T-cell (primary cell): ENCODE results near the gene PLA2R1. TPM values are rescaled to one million over a fixed set of nuclear protein-coding genes. Genes with fewer than 3 reads are reported as not detected.

Experiments
- ATAC-seq, 4 experiments: fragments of 200-7000 bp in 3 of 4; fragments of 150-1000 bp in 1 of 4; cut with Tn5 transposase; replicated peaks in 1 of 4; 1 replicate in 3 of 4; 2 replicates in 1 of 4; pipeline ENCODE4 v1.10.0; 2021; ENCODE audit warnings: moderate library complexity in 3 of 4, mild to moderate bottlenecking in 2 of 4, moderate number of reproducible peaks in 1 of 4
- CTCF ChIA-PET, 2 donors: fragments of 300-600 bp; sonication (Branson Sonifier 250); formaldehyde crosslinking; loops; one replicate each; lab custom pipeline; 2022; ENCODE audit warnings: antibody characterized with exemption in 2 of 2; lab: Charles Lee
- POLR2A ChIA-PET, 2 donors: fragments of 300-600 bp; sonication (Branson Sonifier 250); formaldehyde crosslinking; loops; one replicate each; lab custom pipeline; 2022; ENCODE audit warnings: antibody characterized with exemption in 2 of 2; lab: Charles Lee
- DNase-seq, 35 experiments: peaks; one replicate each; pipeline versions ENCODE4 v3.0.0 to v3.0.0-alpha.2; 2013 to 2023
- H3K27ac ChIP-seq: one replicate; pipeline ENCODE4 v1.5.1; 2013; ENCODE audit warnings: low read length
- H3K27me3 ChIP-seq, 2 experiments: replicated peaks in 1 of 2; 1 replicate in 1 of 2; 2 replicates in 1 of 2; pipeline versions ENCODE4 v1.6.1 to v1.7.0; 2013; ENCODE audit warnings: low read length in 1 of 2, mixed read lengths in 1 of 2; ENCODE audit not compliant: control insufficient read depth in 2 of 2, insufficient read depth in 2 of 2; ENCODE audit errors: extremely low read depth in 1 of 2
- H3K36me3 ChIP-seq, 2 donors: 1 replicate in 1 of 2; 2 replicates in 1 of 2; pipeline versions ENCODE4 v1.6.1 to v1.7.0; 2013; ENCODE audit warnings: low read length in 1 of 2; ENCODE audit not compliant: control insufficient read depth in 2 of 2, insufficient read depth in 1 of 2; ENCODE audit errors: extremely low read depth in 1 of 2
- H3K4me1 ChIP-seq, 2 experiments: 1 replicate in 1 of 2; 2 replicates in 1 of 2; pipeline versions ENCODE4 v1.6.1 to v1.7.0; 2013; ENCODE audit warnings: low read length in 2 of 2, mixed read lengths in 1 of 2; ENCODE audit not compliant: insufficient read depth in 2 of 2, control insufficient read depth in 1 of 2; ENCODE audit errors: extremely low read depth in 1 of 2
- H3K4me3 ChIP-seq, 2 donors: 1 replicate in 1 of 2; 2 replicates in 1 of 2; pipeline versions ENCODE4 v1.5.1 to v1.7.0; 2013; ENCODE audit warnings: mild to moderate bottlenecking in 2 of 2, low read length in 1 of 2, moderate library complexity in 1 of 2; ENCODE audit not compliant: control insufficient read depth in 1 of 2; ENCODE audit errors: extremely low read depth in 1 of 2
- H3K9me3 ChIP-seq: 2 replicates; pipeline ENCODE4 v1.7.0; 2013
- H3K27ac Mint-ChIP-seq, 2 donors: one replicate each; pipeline ENCODE4 v1.8.0; 2020 to 2021; ENCODE audit warnings: mild to moderate bottlenecking in 2 of 2, mixed read lengths in 2 of 2
- H3K27me3 Mint-ChIP-seq, 2 donors: one replicate each; pipeline ENCODE4 v1.8.0; 2021 to 2022; ENCODE audit warnings: mixed read lengths in 2 of 2
- H3K36me3 Mint-ChIP-seq: one replicate; pipeline ENCODE4 v1.8.0; 2021; ENCODE audit warnings: mixed read lengths
- H3K4me1 Mint-ChIP-seq, 3 donors: one replicate each; pipeline ENCODE4 v1.8.0; 2020 to 2022; ENCODE audit warnings: mixed read lengths in 3 of 3, mild to moderate bottlenecking in 1 of 3
- H3K4me3 Mint-ChIP-seq, 3 donors: one replicate each; pipeline ENCODE4 v1.8.0; 2020 to 2022; ENCODE audit warnings: mild to moderate bottlenecking in 3 of 3, mixed read lengths in 3 of 3, moderate library complexity in 3 of 3
- H3K9me3 Mint-ChIP-seq, 3 donors: one replicate each; pipeline ENCODE4 v1.8.0; 2020 to 2022; ENCODE audit warnings: mixed read lengths in 3 of 3
- WGBS: methylation state at CpG from one replicate; pipeline ENCODE4 v1.1.5; 2013; ENCODE audit warnings: missing lambda C conversion rate; ENCODE audit not compliant: insufficient coverage; 5-methylcytosine and 5-hydroxymethylcytosine counted together
- total RNA-seq, 35 experiments: library from RNA in 6 of 35; stranded (reverse) in 6 of 35; fragments of 120-200 nt in 1 of 35; gene quantifications; one replicate each; pipeline versions ENCODE4 v1.2.1 to v1.2.4 and lab custom pipeline; 2013 to 2026

Gene PLA2R1
- total RNA-seq, 5 donors from 2014 or later (not counting 1 experiment from before 2014, with no cell fraction given): 0.20 TPM; not detected in 4

- Mint-ChIP-seq H3K36me3 (peaks cover 11% of the 10 kb centered on the region), H3K4me1 (no peaks in the 10 kb centered on the region), H3K27me3 (peaks cover 0 to 3% of the 10 kb centered on the region in 2 donors), H3K9me3 (peaks cover 18 to 52% (median 37%) of the 10 kb centered on the region in 3 donors), H3K4me3 (no peak overlapping the region), H3K27ac (no peak overlapping the region)
- Histone ChIP-seq H3K27me3 (no peaks in the 10 kb centered on the region), H3K27ac (no peak overlapping the region), H3K4me3 (no peak overlapping the region), H3K4me1 (no peaks in the 10 kb centered on the region), H3K9me3 (peaks cover 2% of the 10 kb centered on the region), H3K36me3 (no peaks in the 10 kb centered on the region)
- no CpG with 5 or more reads among the region's 3 CpGs for WGBS
- no peak for DNase-seq
- ATAC-seq: no peak
- POLR2A ChIA-PET: interaction anchor here in 1 of 2 donors (0.6 kb wide), 1 partner anchor 905 kb away, joined by 5 read pairs; no protein-coding TSS in a partner anchor
- CTCF ChIA-PET: no interaction called here
Observed at GRCh38 chr2:160085662-160086061, 23.2 kb upstream of the PLA2R1 start.

GRCh38 chr2:160077912-160078810 lies 15.7 kb upstream of the PLA2R1 start:
- H3K9me3 Mint-ChIP-seq: peaks cover 0 to 4% (median 3%) of the 10 kb centered on the region in 3 donors
- H3K36me3 Mint-ChIP-seq: peaks cover 4% of the 10 kb centered on the region
- H3K4me3 Mint-ChIP-seq: no peak overlapping the region
- peaks cover 0 to 4% (median 2%) of the 10 kb centered on the region in 3 donors for H3K4me1 Mint-ChIP-seq
- no peak overlapping the region for H3K4me3 ChIP-seq
- peaks cover 0 to 3% of the 10 kb centered on the region in 2 experiments for H3K27me3 ChIP-seq
- no peaks in the 10 kb centered on the region for H3K36me3 ChIP-seq
- POLR2A ChIA-PET: interaction anchor here in 1 of 2 donors (0.5 kb wide), 1 partner anchor 821 kb away, joined by 4 read pairs; no protein-coding TSS in a partner anchor
- CTCF ChIA-PET: interaction anchor here in 1 of 2 donors (0.8 kb wide), 1 partner anchor 11 kb away, joined by 3 read pairs; no protein-coding TSS in a partner anchor
- ATAC-seq: no peak
- H3K27ac Mint-ChIP-seq: no peak overlapping the region
- H3K27ac ChIP-seq: no peak overlapping the region
- no CpG with 5 or more reads among the region's 4 CpGs for WGBS
- peaks cover 0 to 3% of the 10 kb centered on the region in 2 donors for H3K27me3 Mint-ChIP-seq
- H3K9me3 ChIP-seq: no peaks in the 10 kb centered on the region
- H3K4me1 ChIP-seq: peaks cover 0 to 4% of the 10 kb centered on the region in 2 experiments
- DNase-seq: no peak

GRCh38 chr2:160076914-160077313 lies 14.5 kb upstream of the PLA2R1 start:
- no peak for DNase-seq

GRCh38 chr2:160076241-160076640 lies 13.8 kb upstream of the PLA2R1 start:
- peaks cover 0 to 4% of the 10 kb centered on the region in 2 experiments for H3K4me1 ChIP-seq
- no peak for DNase-seq
- POLR2A ChIA-PET: interaction anchor here in 1 of 2 donors (0.6 kb wide), 1 partner anchor 9 kb away, joined by 3 read pairs; no protein-coding TSS in a partner anchor
- H3K27me3 ChIP-seq: peaks cover 0 to 3% of the 10 kb centered on the region in 2 experiments
- Mint-ChIP-seq H3K36me3 (no peaks in the 10 kb centered on the region), H3K27me3 (peaks cover 4 to 5% of the 10 kb centered on the region in 2 donors), H3K9me3 (no peaks in the 10 kb centered on the region), H3K27ac (no peak overlapping the region), H3K4me1 (peaks cover 0 to 4% (median 2%) of the 10 kb centered on the region in 3 donors), H3K4me3 (no peak overlapping the region)
- no peaks in the 10 kb centered on the region for H3K36me3 ChIP-seq
- CTCF ChIA-PET: no interaction called here
- no peak for ATAC-seq
- H3K9me3 ChIP-seq: no peaks in the 10 kb centered on the region
- no CpG with 5 or more reads among the region's 2 CpGs for WGBS
- H3K27ac ChIP-seq: no peak overlapping the region
- no peak overlapping the region for H3K4me3 ChIP-seq

More at GRCh38 chr2:160076914-160077313, 14.5 kb upstream of the PLA2R1 start:
- Histone ChIP-seq H3K9me3 (no peaks in the 10 kb centered on the region), H3K4me3 (no peak overlapping the region), H3K27ac (no peak overlapping the region), H3K36me3 (no peaks in the 10 kb centered on the region), H3K27me3 (peaks cover 0 to 3% of the 10 kb centered on the region in 2 experiments), H3K4me1 (peaks cover 0 to 4% of the 10 kb centered on the region in 2 experiments)
- peak in 1 of 4 experiments; percentile 39 for ATAC-seq
- 16% methylated on average over 3 of the region's 4 CpGs for WGBS
- ChIA-PET CTCF (no interaction called here), POLR2A (no interaction called here)
- H3K9me3 Mint-ChIP-seq: peaks cover 0 to 3% (median 0%) of the 10 kb centered on the region in 3 donors
- peaks cover 0 to 4% (median 2%) of the 10 kb centered on the region in 3 donors for H3K4me1 Mint-ChIP-seq
- H3K27ac Mint-ChIP-seq: no peak overlapping the region
- H3K4me3 Mint-ChIP-seq: no peak overlapping the region
- no peaks in the 10 kb centered on the region for H3K36me3 Mint-ChIP-seq
- H3K27me3 Mint-ChIP-seq: peaks cover 3 to 4% of the 10 kb centered on the region in 2 donors

- Mint-ChIP-seq H3K36me3 (no peaks in the 10 kb centered on the region), H3K27me3 (peaks cover 4 to 5% of the 10 kb centered on the region in 2 donors), H3K4me1 (peaks cover 0 to 4% (median 2%) of the 10 kb centered on the region in 3 donors), H3K4me3 (no peak overlapping the region), H3K27ac (no peak overlapping the region), H3K9me3 (no peaks in the 10 kb centered on the region)
- no peak for DNase-seq
- no peak overlapping the region for H3K27ac ChIP-seq
- H3K36me3 ChIP-seq: no peaks in the 10 kb centered on the region
- no peaks in the 10 kb centered on the region for H3K9me3 ChIP-seq
- H3K4me3 ChIP-seq: no peak overlapping the region
- no peak for ATAC-seq
- H3K4me1 ChIP-seq: peaks cover 0 to 4% of the 10 kb centered on the region in 2 experiments
- 94% methylated on average over 5 of the region's 5 CpGs for WGBS
- CTCF ChIA-PET: no interaction called here
- H3K27me3 ChIP-seq: peaks cover 0 to 3% of the 10 kb centered on the region in 2 experiments
- POLR2A ChIA-PET: no interaction called here
Observed at GRCh38 chr2:160075171-160075570, 12.8 kb upstream of the PLA2R1 start.

GRCh38 chr2:160073284-160073888 lies 11.0 kb upstream of the PLA2R1 start:
- Histone ChIP-seq H3K36me3 (no peaks in the 10 kb centered on the region), H3K27me3 (peaks cover 0 to 3% of the 10 kb centered on the region in 2 experiments), H3K4me1 (peaks cover 0 to 4% of the 10 kb centered on the region in 2 experiments), H3K9me3 (no peaks in the 10 kb centered on the region), H3K27ac (no peak overlapping the region), H3K4me3 (no peak overlapping the region)
- Mint-ChIP-seq H3K4me1 (peaks cover 0 to 4% (median 2%) of the 10 kb centered on the region in 3 donors), H3K4me3 (no peak overlapping the region), H3K27ac (no peak overlapping the region), H3K9me3 (peaks cover 0 to 3% (median 0%) of the 10 kb centered on the region in 3 donors), H3K27me3 (peaks cover 4 to 5% of the 10 kb centered on the region in 2 donors), H3K36me3 (no peaks in the 10 kb centered on the region)
- POLR2A ChIA-PET: no interaction called here
- no peak for DNase-seq
- WGBS: 67% methylated on average over 2 of the region's 2 CpGs
- CTCF ChIA-PET: no interaction called here
- no peak for ATAC-seq
